Stimulated activated CD4-positive, alpha-beta T cell treated with anti-CD3 and anti-CD28 coated beads, Interleukin-4, amount 100 ng/mL, for 1 hour (primary cell): ENCODE measurements around the gene CCDC70.

Experiments used
- DNase-seq: peaks from one replicate; pipeline ENCODE4 v3.0.0-alpha.2; 2020

Gene CCDC70

GRCh38 chr13:51912091-51912490, 50.3 kb downstream of the CCDC70 start:
- DNase-seq, result no peak

GRCh38 chr13:51912511-51913225, 50.9 kb downstream of the CCDC70 start:
- DNase-seq, result no peak

- DNase-seq, result no peak
Measured at GRCh38 chr13:51913421-51914136, 51.8 kb downstream of the CCDC70 start.

GRCh38 chr13:51914137-51914493, 52.3 kb downstream of the CCDC70 start:
- no peak for DNase-seq
